GM23338 (cell line): ENCODE measurements around the gene HOXA9. TPM values are rescaled to one million over a fixed set of nuclear protein-coding genes. Genes with fewer than 3 reads are reported as not detected.
A peak's percentile ranks its signal among the peaks of the same experiment; 100 is the strongest.

ENCODE experiments used
- ATAC-seq: fragments of 200-7000 bp; cut with Tn5 transposase; 3 replicates; pipeline ENCODE4 v1.9.1; 2020
- DNase-seq: peaks from one replicate; pipeline ENCODE4 v3.0.0-alpha.2; 2015; ENCODE audit warnings: low spot score
- H2AFZ ChIP-seq: fragments of 200-600 bp; sonication (generic); 2 replicates; pipeline ENCODE4 v1.8.0; 2016; ENCODE audit warnings: antibody characterized with exemption, mild to moderate bottlenecking, moderate library complexity
- H3F3A ChIP-seq: fragments of 200-600 bp; sonication (generic); replicated peaks from 2 replicates; pipeline ENCODE4 v1.8.0; 2017; ENCODE audit warnings: antibody characterized with exemption, mixed run types, low read depth
- H3K27ac ChIP-seq: fragments of 200-600 bp; sonication (generic); 2 replicates; pipeline ENCODE4 v1.6.1; 2016; ENCODE audit warnings: low read depth
- H3K27me3 ChIP-seq: fragments of 200-600 bp; sonication (generic); 2 replicates; pipeline ENCODE4 v1.8.0; 2016; ENCODE audit warnings: mild to moderate bottlenecking, mixed run types, moderate library complexity; ENCODE audit not compliant: insufficient read depth
- H3K36me3 ChIP-seq: fragments of 200-600 bp; sonication (generic); 2 replicates; pipeline ENCODE4 v1.8.0; 2016; ENCODE audit warnings: mild to moderate bottlenecking; ENCODE audit not compliant: insufficient read depth
- H3K4me1 ChIP-seq: fragments of 200-600 bp; sonication (generic); 2 replicates; pipeline ENCODE4 v1.8.0; 2016; ENCODE audit warnings: mild to moderate bottlenecking, moderate library complexity; ENCODE audit not compliant: insufficient read depth
- H3K4me2 ChIP-seq: fragments of 200-600 bp; sonication (generic); 2 replicates; pipeline ENCODE4 v1.7.1; 2017; ENCODE audit warnings: mixed run types
- H3K4me3 ChIP-seq: fragments of 200-600 bp; sonication (generic); 2 replicates; pipeline ENCODE4 v1.6.1; 2016; ENCODE audit warnings: mixed run types
- H3K79me2 ChIP-seq: fragments of 200-600 bp; sonication (generic); replicated peaks from 2 replicates; pipeline ENCODE4 v1.8.0; 2017; ENCODE audit warnings: mild to moderate bottlenecking; ENCODE audit not compliant: insufficient read depth
- H3K9me2 ChIP-seq: fragments of 200-600 bp; sonication (generic); 2 replicates; pipeline ENCODE4 v1.8.0; 2017; ENCODE audit not compliant: insufficient read depth
- H4K20me1 ChIP-seq: fragments of 200-600 bp; sonication (generic); replicated peaks from 2 replicates; pipeline ENCODE4 v1.8.0; 2017; ENCODE audit warnings: mild to moderate bottlenecking; ENCODE audit not compliant: insufficient read depth
- H3K27ac Mint-ChIP-seq: 2 replicates; pipeline ENCODE4 v1.8.0; 2020; ENCODE audit warnings: inconsistent platforms, mild to moderate bottlenecking, moderate library complexity, mixed read lengths
- H3K27me3 Mint-ChIP-seq: 3 replicates; pipeline ENCODE4 v1.8.0; 2022; ENCODE audit warnings: low read depth, mild to moderate bottlenecking, moderate library complexity, mixed read lengths, inconsistent platforms; ENCODE audit not compliant: insufficient read depth, poor library complexity
- H3K36me3 Mint-ChIP-seq: 3 replicates; pipeline ENCODE4 v1.8.0; 2021; ENCODE audit warnings: low read depth, mild to moderate bottlenecking, inconsistent platforms, moderate library complexity, mixed read lengths
- H3K4me1 Mint-ChIP-seq: 3 replicates; pipeline ENCODE4 v1.8.0; 2020; ENCODE audit warnings: mild to moderate bottlenecking, inconsistent platforms, mixed read lengths
- H3K4me3 Mint-ChIP-seq: 3 replicates; pipeline ENCODE4 v1.8.0; 2021; ENCODE audit warnings: moderate library complexity, mild to moderate bottlenecking, inconsistent platforms, mixed read lengths
- H3K9me3 Mint-ChIP-seq: 3 replicates; pipeline ENCODE4 v1.8.0; 2020; ENCODE audit warnings: moderate library complexity, mild to moderate bottlenecking, inconsistent platforms, mixed read lengths
- CREB1 ChIP-seq: fragments of 250-450 bp; sonication (Bioruptor Pico); IDR thresholded peaks from 2 replicates; pipeline ENCODE4 v1.5.0; 2020; ENCODE audit warnings: low read depth, mild to moderate bottlenecking, moderate library complexity
- CTCF ChIP-seq, 2 experiments: fragments of 200-600 bp in 1 of 2; sonication (generic) in 1 of 2; conservative IDR thresholded peaks; 2 replicates each; pipeline versions ENCODE4 v1.5.1 to v1.6.1; 2016 to 2017; ENCODE audit warnings: antibody characterized with exemption in 2 of 2, low read depth in 2 of 2, mild to moderate bottlenecking in 2 of 2, moderate library complexity in 1 of 2
- EZH2 ChIP-seq: fragments of 200-600 bp; sonication (generic); IDR thresholded peaks from one replicate; pipeline ENCODE4 v1.8.0; 2017; ENCODE audit warnings: antibody characterized with exemption, mild to moderate bottlenecking, low read depth; ENCODE audit not compliant: unreplicated experiment
- EZH2phosphoT487 ChIP-seq: fragments of 200-600 bp; sonication (generic); IDR thresholded peaks from one replicate; pipeline ENCODE4 v1.8.1; 2018; ENCODE audit warnings: antibody characterized with exemption; ENCODE audit not compliant: unreplicated experiment
- JUNB ChIP-seq: IDR thresholded peaks from one replicate; pipeline ENCODE4 v1.6.1; 2016; ENCODE audit warnings: antibody characterized with exemption; ENCODE audit not compliant: unreplicated experiment
- NANOG ChIP-seq: IDR thresholded peaks from 2 replicates; pipeline ENCODE4 v1.6.1; 2016; ENCODE audit warnings: antibody characterized with exemption, borderline replicate concordance
- POLR2AphosphoS5 ChIP-seq: IDR thresholded peaks from 2 replicates; pipeline ENCODE4 v1.6.1; 2016; ENCODE audit warnings: antibody characterized with exemption, low read depth
- REST ChIP-seq: IDR thresholded peaks from one replicate; pipeline ENCODE4 v1.6.1; 2018; ENCODE audit warnings: antibody characterized with exemption; ENCODE audit not compliant: unreplicated experiment
- STAT1 ChIP-seq: IDR thresholded peaks from one replicate; pipeline ENCODE4 v1.6.1; 2016; ENCODE audit warnings: antibody characterized with exemption; ENCODE audit not compliant: unreplicated experiment
- ZNF114 ChIP-seq: fragments of 250-450 bp; sonication (Bioruptor Pico); IDR thresholded peaks from 2 replicates; pipeline ENCODE4 v1.5.0; 2020; ENCODE audit warnings: mild to moderate bottlenecking, moderate library complexity
- ZNF331 ChIP-seq: fragments of 250-450 bp; sonication (Bioruptor Pico); IDR thresholded peaks from 2 replicates; pipeline ENCODE4 v1.5.0; 2020; ENCODE audit warnings: low read depth, mild to moderate bottlenecking, moderate library complexity
- polyA plus RNA-seq: library from polyadenylated mRNA; unstranded; fragments of >200 nt; fragmentation: Nextera tagmentation; extraction: Ambion mirVana; gene quantifications from 2 replicates; pipeline ENCODE4 v1.2.1, GENCODE V29; 2016
- total RNA-seq: library from RNA; depleted of rRNA; stranded (reverse); fragments of >200 nt; shearing (Covaris generic); gene quantifications from 2 replicates; pipeline ENCODE4 v1.2.3, GENCODE V29; 2014
- TF ChIP-seq, protein P1 (sequence below): IDR thresholded peaks from 2 replicates; pipeline ENCODE4 v1.6.1; 2016; ENCODE audit warnings: antibody characterized with exemption
- TF ChIP-seq, protein P2 (sequence below): fragments of 250-450 bp; sonication (Bioruptor Pico); IDR thresholded peaks from 2 replicates; pipeline ENCODE4 v1.5.0; 2020; ENCODE audit warnings: mild to moderate bottlenecking, moderate library complexity

Gene HOXA9
- total and polyA plus RNA-seq, 2 experiments from 2014 or later: not detected

DNA sequence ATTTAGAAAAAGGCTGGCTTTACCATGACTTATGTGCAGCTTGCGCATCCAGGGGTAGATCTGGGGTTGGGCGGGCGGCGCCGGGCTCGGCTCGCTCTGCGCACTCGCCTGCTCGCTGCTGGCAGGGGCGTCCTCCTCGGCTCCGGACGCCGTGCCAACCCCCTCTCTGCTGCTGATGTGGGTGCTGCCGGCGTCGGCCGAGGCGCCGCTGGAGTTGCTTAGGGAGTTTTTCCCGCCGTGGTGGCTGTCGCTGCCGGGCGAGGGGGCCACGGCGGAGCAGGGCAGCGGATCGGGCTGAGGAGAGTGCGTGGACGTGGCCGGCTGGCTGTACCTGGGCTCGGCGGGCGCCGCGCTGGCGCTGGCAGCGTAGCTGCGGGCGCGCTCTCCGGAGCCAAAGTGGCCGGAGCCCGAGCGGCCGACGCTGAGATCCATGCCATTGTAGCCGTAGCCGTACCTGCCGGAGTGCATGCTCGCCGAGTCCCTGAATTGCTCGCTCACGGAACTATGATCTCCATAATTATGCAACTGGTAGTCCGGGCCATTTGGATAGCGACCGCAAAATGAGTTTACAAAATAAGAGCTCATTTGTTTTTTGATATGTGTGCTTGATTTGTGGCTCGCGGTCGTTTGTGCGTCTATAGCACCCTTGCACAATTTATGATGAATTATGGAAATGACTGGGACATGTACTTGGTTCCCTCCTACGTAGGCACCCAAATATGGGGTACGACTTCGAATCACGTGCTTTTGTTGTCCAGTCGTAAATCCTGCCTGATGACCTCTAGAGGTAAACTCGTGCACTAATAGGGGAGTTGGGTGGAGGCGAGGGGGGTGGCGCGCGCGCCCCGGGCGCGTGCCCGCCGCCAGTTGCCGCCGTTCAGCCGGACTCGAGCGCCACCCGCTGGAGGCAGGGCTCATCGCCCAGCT, 22.1 kb downstream of the HOXA9 start, which contains the start of gene HOXA5:
TSS of gene HOXA5 (minus strand) at position 659 of the 927 bp plus-strand sequence. CDS start at position 585, 74 bp downstream.
- DNase-seq: peak; percentile 91
- H3K4me3 Mint-ChIP-seq: peak within 1 kb of the TSS; percentile 63
- no peaks in the 10 kb centered on the region; the same call in 2 of the 3 replicates for H3K36me3 Mint-ChIP-seq
- H3K9me3 Mint-ChIP-seq: peaks cover 26% of the 10 kb centered on the region
- peak; percentile 36 for ATAC-seq
- no peaks in the 10 kb centered on the region for H3K79me2 ChIP-seq
- peaks cover 40% of the 10 kb centered on the region for H3K4me1 ChIP-seq
- no peaks in the 10 kb centered on the region for H3K9me2 ChIP-seq
- peaks cover 100% of the 10 kb centered on the region for H3K27me3 Mint-ChIP-seq
- peak within 1 kb of the TSS; percentile 67; the same call in 1 of the 2 replicates for H2AFZ ChIP-seq
- peak within 1 kb of the TSS; percentile 93 for H3K4me2 ChIP-seq
- no peaks in the 10 kb centered on the region for H3K36me3 ChIP-seq
- H3K4me3 ChIP-seq: peak within 1 kb of the TSS; percentile 60
- H3F3A ChIP-seq: peaks cover 42% of the 10 kb centered on the region
- H4K20me1 ChIP-seq: peaks cover 44% of the 10 kb centered on the region
- peaks cover 100% of the 10 kb centered on the region for H3K27me3 ChIP-seq
- no peak within 1 kb of the TSS for H3K27ac Mint-ChIP-seq
- peaks cover 24% of the 10 kb centered on the region for H3K4me1 Mint-ChIP-seq
- TF ChIP-seq EZH2: peak; percentile 79
- TF ChIP-seq REST: no peak
- TF ChIP-seq, protein P1, sequence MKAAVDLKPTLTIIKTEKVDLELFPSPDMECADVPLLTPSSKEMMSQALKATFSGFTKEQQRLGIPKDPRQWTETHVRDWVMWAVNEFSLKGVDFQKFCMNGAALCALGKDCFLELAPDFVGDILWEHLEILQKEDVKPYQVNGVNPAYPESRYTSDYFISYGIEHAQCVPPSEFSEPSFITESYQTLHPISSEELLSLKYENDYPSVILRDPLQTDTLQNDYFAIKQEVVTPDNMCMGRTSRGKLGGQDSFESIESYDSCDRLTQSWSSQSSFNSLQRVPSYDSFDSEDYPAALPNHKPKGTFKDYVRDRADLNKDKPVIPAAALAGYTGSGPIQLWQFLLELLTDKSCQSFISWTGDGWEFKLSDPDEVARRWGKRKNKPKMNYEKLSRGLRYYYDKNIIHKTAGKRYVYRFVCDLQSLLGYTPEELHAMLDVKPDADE: no peak
- no peak for TF ChIP-seq POLR2AphosphoS5
- TF ChIP-seq STAT1: no peak
- TF ChIP-seq, protein P2, sequence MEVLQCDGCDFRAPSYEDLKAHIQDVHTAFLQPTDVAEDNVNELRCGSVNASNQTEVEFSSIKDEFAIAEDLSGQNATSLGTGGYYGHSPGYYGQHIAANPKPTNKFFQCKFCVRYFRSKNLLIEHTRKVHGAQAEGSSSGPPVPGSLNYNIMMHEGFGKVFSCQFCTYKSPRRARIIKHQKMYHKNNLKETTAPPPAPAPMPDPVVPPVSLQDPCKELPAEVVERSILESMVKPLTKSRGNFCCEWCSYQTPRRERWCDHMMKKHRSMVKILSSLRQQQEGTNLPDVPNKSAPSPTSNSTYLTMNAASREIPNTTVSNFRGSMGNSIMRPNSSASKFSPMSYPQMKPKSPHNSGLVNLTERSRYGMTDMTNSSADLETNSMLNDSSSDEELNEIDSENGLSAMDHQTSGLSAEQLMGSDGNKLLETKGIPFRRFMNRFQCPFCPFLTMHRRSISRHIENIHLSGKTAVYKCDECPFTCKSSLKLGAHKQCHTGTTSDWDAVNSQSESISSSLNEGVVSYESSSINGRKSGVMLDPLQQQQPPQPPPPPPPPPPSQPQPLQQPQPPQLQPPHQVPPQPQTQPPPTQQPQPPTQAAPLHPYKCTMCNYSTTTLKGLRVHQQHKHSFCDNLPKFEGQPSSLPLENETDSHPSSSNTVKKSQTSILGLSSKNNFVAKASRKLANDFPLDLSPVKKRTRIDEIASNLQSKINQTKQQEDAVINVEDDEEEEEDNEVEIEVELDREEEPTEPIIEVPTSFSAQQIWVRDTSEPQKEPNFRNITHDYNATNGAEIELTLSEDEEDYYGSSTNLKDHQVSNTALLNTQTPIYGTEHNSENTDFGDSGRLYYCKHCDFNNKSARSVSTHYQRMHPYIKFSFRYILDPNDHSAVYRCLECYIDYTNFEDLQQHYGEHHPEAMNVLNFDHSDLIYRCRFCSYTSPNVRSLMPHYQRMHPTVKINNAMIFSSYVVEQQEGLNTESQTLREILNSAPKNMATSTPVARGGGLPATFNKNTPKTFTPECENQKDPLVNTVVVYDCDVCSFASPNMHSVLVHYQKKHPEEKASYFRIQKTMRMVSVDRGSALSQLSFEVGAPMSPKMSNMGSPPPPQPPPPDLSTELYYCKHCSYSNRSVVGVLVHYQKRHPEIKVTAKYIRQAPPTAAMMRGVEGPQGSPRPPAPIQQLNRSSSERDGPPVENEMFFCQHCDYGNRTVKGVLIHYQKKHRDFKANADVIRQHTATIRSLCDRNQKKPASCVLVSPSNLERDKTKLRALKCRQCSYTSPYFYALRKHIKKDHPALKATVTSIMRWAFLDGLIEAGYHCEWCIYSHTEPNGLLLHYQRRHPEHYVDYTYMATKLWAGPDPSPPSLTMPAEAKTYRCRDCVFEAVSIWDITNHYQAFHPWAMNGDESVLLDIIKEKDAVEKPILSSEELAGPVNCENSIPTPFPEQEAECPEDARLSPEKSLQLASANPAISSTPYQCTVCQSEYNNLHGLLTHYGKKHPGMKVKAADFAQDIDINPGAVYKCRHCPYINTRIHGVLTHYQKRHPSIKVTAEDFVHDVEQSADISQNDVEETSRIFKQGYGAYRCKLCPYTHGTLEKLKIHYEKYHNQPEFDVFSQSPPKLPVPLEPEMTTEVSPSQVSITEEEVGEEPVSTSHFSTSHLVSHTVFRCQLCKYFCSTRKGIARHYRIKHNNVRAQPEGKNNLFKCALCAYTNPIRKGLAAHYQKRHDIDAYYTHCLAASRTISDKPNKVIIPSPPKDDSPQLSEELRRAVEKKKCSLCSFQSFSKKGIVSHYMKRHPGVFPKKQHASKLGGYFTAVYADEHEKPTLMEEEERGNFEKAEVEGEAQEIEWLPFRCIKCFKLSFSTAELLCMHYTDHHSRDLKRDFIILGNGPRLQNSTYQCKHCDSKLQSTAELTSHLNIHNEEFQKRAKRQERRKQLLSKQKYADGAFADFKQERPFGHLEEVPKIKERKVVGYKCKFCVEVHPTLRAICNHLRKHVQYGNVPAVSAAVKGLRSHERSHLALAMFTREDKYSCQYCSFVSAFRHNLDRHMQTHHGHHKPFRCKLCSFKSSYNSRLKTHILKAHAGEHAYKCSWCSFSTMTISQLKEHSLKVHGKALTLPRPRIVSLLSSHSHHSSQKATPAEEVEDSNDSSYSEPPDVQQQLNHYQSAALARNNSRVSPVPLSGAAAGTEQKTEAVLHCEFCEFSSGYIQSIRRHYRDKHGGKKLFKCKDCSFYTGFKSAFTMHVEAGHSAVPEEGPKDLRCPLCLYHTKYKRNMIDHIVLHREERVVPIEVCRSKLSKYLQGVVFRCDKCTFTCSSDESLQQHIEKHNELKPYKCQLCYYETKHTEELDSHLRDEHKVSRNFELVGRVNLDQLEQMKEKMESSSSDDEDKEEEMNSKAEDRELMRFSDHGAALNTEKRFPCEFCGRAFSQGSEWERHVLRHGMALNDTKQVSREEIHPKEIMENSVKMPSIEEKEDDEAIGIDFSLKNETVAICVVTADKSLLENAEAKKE (CRISPR knock-in tag): no peak
- TF ChIP-seq CTCF (conservative IDR thresholded peaks at IDR 0.05; ENCODE audit: low read depth in 2 of 2): peak; percentile 85 to 89
- TF ChIP-seq NANOG: no peak
- TF ChIP-seq JUNB: no peak
- no peak for TF ChIP-seq ZNF331 (CRISPR knock-in tag)
- TF ChIP-seq ZNF114 (CRISPR knock-in tag): no peak
- TF ChIP-seq CREB1 (CRISPR knock-in tag): peak; percentile 53
- peak; percentile 68 for TF ChIP-seq EZH2phosphoT487
- no peak within 1 kb of the TSS for H3K27ac ChIP-seq
